OCI-LY7 (cell line): ENCODE data around the gene PPIL3. TPM values are rescaled to one million over a fixed set of nuclear protein-coding genes. Genes with fewer than 3 reads are reported as not detected.

Source experiments
- BruUV-seq: library from RNA; stranded (reverse); fragments of 400-500 nt; replicated peaks from 2 replicates; lab custom pipeline; 2021; lab: Mats Ljungman, UMichigan
- CTCF ChIA-PET: fragments of 300-600 bp; sonication (Branson Sonifier 250); formaldehyde crosslinking; loops from one replicate; lab custom pipeline; 2022; ENCODE audit warnings: antibody characterized with exemption; ENCODE audit not compliant: unreplicated experiment; lab: Charles Lee
- POLR2A ChIA-PET: fragments of 300-600 bp; sonication (Branson Sonifier 250); formaldehyde crosslinking; loops from one replicate; lab custom pipeline; 2022; ENCODE audit warnings: antibody characterized with exemption; lab: Charles Lee
- DNase-seq: peaks from one replicate; pipeline ENCODE4 v3.0.0-alpha.2; 2015; ENCODE audit warnings: low spot score
- H2AFZ ChIP-seq: fragments of 200-600 bp; sonication (generic), shearing (Covaris generic); 2 replicates; pipeline ENCODE4 v1.6.1; 2014; ENCODE audit warnings: mild to moderate bottlenecking, antibody characterized with exemption, low read length, moderate library complexity
- H3K27ac ChIP-seq: fragments of 200-600 bp; sonication (generic); 2 replicates; pipeline ENCODE4 v1.5.1; 2014; ENCODE audit warnings: mixed run types, low read depth, mild to moderate bottlenecking, moderate library complexity, low read length, inconsistent platforms; ENCODE audit not compliant: poor library complexity, severe bottlenecking
- H3K36me3 ChIP-seq: fragments of 200-600 bp; sonication (generic); 2 replicates; pipeline ENCODE4 v1.6.1; 2014; ENCODE audit warnings: mild to moderate bottlenecking, antibody characterized with exemption, low read length, moderate library complexity, mixed read lengths; ENCODE audit not compliant: insufficient read depth
- H3K4me1 ChIP-seq: fragments of 200-600 bp; sonication (generic); 2 replicates; pipeline ENCODE4 v1.5.1; 2014; ENCODE audit warnings: mild to moderate bottlenecking, low read length; ENCODE audit not compliant: insufficient read depth, poor library complexity, severe bottlenecking
- H3K4me2 ChIP-seq: fragments of 200-600 bp; sonication (generic); 2 replicates; pipeline ENCODE4 v1.6.1; 2014; ENCODE audit warnings: mild to moderate bottlenecking, low read length
- H3K4me3 ChIP-seq: fragments of 200-600 bp; sonication (generic); 2 replicates; pipeline ENCODE4 v1.5.1; 2014; ENCODE audit warnings: mild to moderate bottlenecking, low read depth, low read length; ENCODE audit not compliant: poor library complexity, severe bottlenecking
- H3K79me2 ChIP-seq: fragments of 200-600 bp; sonication (generic); 2 replicates; pipeline ENCODE4 v1.6.1; 2016; ENCODE audit warnings: low read depth, mild to moderate bottlenecking, low read length, moderate library complexity, mixed read lengths; ENCODE audit not compliant: insufficient read depth
- H3K9me2 ChIP-seq: fragments of 200-600 bp; sonication (generic); 2 replicates; pipeline ENCODE4 v1.6.1; 2016; ENCODE audit warnings: mild to moderate bottlenecking, low read length, mixed read lengths; ENCODE audit not compliant: insufficient read depth
- H3K9me3 ChIP-seq: fragments of 200-600 bp; sonication (generic); 2 replicates; pipeline ENCODE4 v1.6.1; 2014; ENCODE audit warnings: mild to moderate bottlenecking, mixed run types, low read length, mixed read lengths
- H4K20me1 ChIP-seq: fragments of 200-600 bp; sonication (generic); 2 replicates; pipeline ENCODE4 v1.6.1; 2014; ENCODE audit warnings: mild to moderate bottlenecking, antibody characterized with exemption, low read length, moderate library complexity, mixed read lengths; ENCODE audit not compliant: insufficient read depth
- CTCF ChIP-seq: fragments of 200-600 bp; sonication (generic); conservative IDR thresholded peaks from 2 replicates; pipeline ENCODE4 v1.5.1; 2014; ENCODE audit warnings: mild to moderate bottlenecking, antibody characterized with exemption, low read length, moderate library complexity, mixed read lengths
- EZH2phosphoT487 ChIP-seq: fragments of 200-600 bp; sonication (generic); IDR thresholded peaks from 2 replicates; pipeline ENCODE4 v1.6.1; 2018; ENCODE audit warnings: low read depth, borderline replicate concordance, mild to moderate bottlenecking, mixed run types, antibody characterized with exemption, low read length, moderate library complexity, mixed read lengths
- intact Hi-C: fragments of 100-400 bp; cut with micrococcal nuclease; formaldehyde crosslinking; loops from one replicate; pipeline ENCODE4 v1.10.0; 2022; ENCODE audit not compliant: unreplicated experiment
- total RNA-seq, 2 experiments: library from RNA; depleted of rRNA in 1 of 2; stranded (reverse); fragments of >200 nt in 1 of 2; shearing (Covaris generic) in 1 of 2; gene quantifications; 2 replicates each; pipeline ENCODE4 v1.2.3, GENCODE V29; 2014 to 2022

Gene PPIL3
- total RNA-seq, 2 experiments from 2014 or later, result 49.4 to 75.0 TPM

GRCh38 chr2:200845194-200845593 is 43.7 kb downstream of the PPIL3 start:
- TF ChIP-seq CTCF (no peak), EZH2phosphoT487 (no peak)
- H2AFZ ChIP-seq, result no peak overlapping the region
- H3K27ac ChIP-seq, result no peak overlapping the region
- H3K36me3 ChIP-seq, result no peaks in the 10 kb centered on the region
- H3K4me2 ChIP-seq, result no peak overlapping the region
- no peak overlapping the region for H3K4me3 ChIP-seq
- no peaks in the 10 kb centered on the region for H3K79me2 ChIP-seq
- ChIA-PET CTCF (interaction anchor here (0.5 to 1.3 kb wide), 2 partner anchors 17 to 100 kb away, joined by 4 to 5 read pairs; no protein-coding TSS in a partner anchor), POLR2A (interaction anchor here (0.6 to 1.0 kb wide), 4 partner anchors 9 to 775 kb away, joined by 3 read pairs; no protein-coding TSS in a partner anchor)
- H3K9me3 ChIP-seq, result no peaks in the 10 kb centered on the region
- BruUV-seq, result no TSS peak
- no peaks in the 10 kb centered on the region for H3K9me2 ChIP-seq
- H3K4me1 ChIP-seq, result no peaks in the 10 kb centered on the region
- DNase-seq, result no peak
- intact Hi-C loops, result no loop called here
- H4K20me1 ChIP-seq, result no peaks in the 10 kb centered on the region

GRCh38 chr2:200843993-200844948 is 44.6 kb downstream of the PPIL3 start:
- intact Hi-C loops, result no loop called here

More at GRCh38 chr2:200843993-200844948, 44.6 kb downstream of the PPIL3 start:
- TF ChIP-seq CTCF (no peak), EZH2phosphoT487 (no peak)
- no peak overlapping the region for H2AFZ ChIP-seq
- ChIA-PET CTCF (no interaction called here), POLR2A (interaction anchor here (0.7 to 1.1 kb wide), 4 partner anchors 10 to 24 kb away, joined by 3 to 4 read pairs (median 3); no protein-coding TSS in a partner anchor)
- H3K9me3 ChIP-seq, result no peaks in the 10 kb centered on the region
- BruUV-seq, result no TSS peak
- H3K9me2 ChIP-seq, result no peaks in the 10 kb centered on the region
- H3K4me3 ChIP-seq, result no peak overlapping the region
- H3K4me2 ChIP-seq, result no peak overlapping the region
- H3K27ac ChIP-seq, result no peak overlapping the region
- no peaks in the 10 kb centered on the region for H3K4me1 ChIP-seq
- no peaks in the 10 kb centered on the region for H4K20me1 ChIP-seq
- H3K79me2 ChIP-seq, result no peaks in the 10 kb centered on the region
- H3K36me3 ChIP-seq, result no peaks in the 10 kb centered on the region
- no peak for DNase-seq
